Superior temporal gyrus (tissue), 1 donor: Measurements from ENCODE around the gene GRIN3B.
A peak's percentile ranks its signal among the peaks of the same experiment; 100 is the strongest.
"Not testable (repeated sequence)": the region's sequence is repeated elsewhere in the genome, so short reads cannot be mapped to it uniquely, and the experiment has no call there.

Experiments
- DNase-seq: peaks from one replicate; pipeline ENCODE4 v3.0.0-alpha.2; 2016; ENCODE audit errors: extremely low spot score

Gene GRIN3B

GRCh38 chr19:1019616-1019961 lies 19.4 kb downstream of the GRIN3B start:
- no peak for DNase-seq

- DNase-seq: no peak
Measured at GRCh38 chr19:1019980-1020867, 20.0 kb downstream of the GRIN3B start.

GRCh38 chr19:1020868-1021425 lies 20.7 kb downstream of the GRIN3B start, which contains the start of gene TMEM259:
TSS of gene TMEM259 (minus strand) at chr19:1021123. CDS start at chr19:1020996, 127 bp downstream.
- DNase-seq: peak; percentile 99

- DNase-seq: not testable (repeated sequence)
Measured at GRCh38 chr19:1023883-1024188, 23.6 kb downstream of the GRIN3B start.

- DNase-seq: not testable (repeated sequence)
Measured at GRCh38 chr19:1025080-1025479, 24.9 kb downstream of the GRIN3B start.

GRCh38 chr19:1025960-1026782 lies 26.0 kb downstream of the GRIN3B start, which contains the start of gene CNN2:
TSS of gene CNN2 (plus strand) at chr19:1026608. CDS start at chr19:1026662, 54 bp downstream.
- DNase-seq: no peak

GRCh38 chr19:1026783-1027649 lies 26.8 kb downstream of the GRIN3B start:
- no peak for DNase-seq

GRCh38 chr19:1027650-1028061 lies 27.4 kb downstream of the GRIN3B start:
- no peak for DNase-seq

GRCh38 chr19:1028062-1028926 lies 28.1 kb downstream of the GRIN3B start:
- DNase-seq: no peak

GRCh38 chr19:1032264-1032867 lies 32.1 kb downstream of the GRIN3B start:
- no peak for DNase-seq

GRCh38 chr19:1035998-1036621 lies 35.9 kb downstream of the GRIN3B start:
- no peak for DNase-seq

GRCh38 chr19:1037621-1038064 lies 37.4 kb downstream of the GRIN3B start:
- DNase-seq: no peak

GRCh38 chr19:1038978-1039645 lies 38.9 kb downstream of the GRIN3B start:
- no peak for DNase-seq

GRCh38 chr19:1039646-1040475 lies 39.6 kb downstream of the GRIN3B start, which contains the start of gene ABCA7:
TSS of gene ABCA7 (plus strand) at chr19:1040107. CDS start at chr19:1041362, 1,255 bp downstream.
- DNase-seq: peak; percentile 97

GRCh38 chr19:1040476-1041271 lies 40.5 kb downstream of the GRIN3B start:
- DNase-seq: peak; percentile 95

GRCh38 chr19:1041272-1041834 lies 41.1 kb downstream of the GRIN3B start:
- no peak for DNase-seq
